PC-3 (cell line): ENCODE results near the gene CHSY3. TPM values are rescaled to one million over a fixed set of nuclear protein-coding genes. Genes with fewer than 3 reads are reported as not detected.

Experiments
- ATAC-seq: fragments of 200-7000 bp; cut with Tn5 transposase; 2 replicates; pipeline ENCODE4 v1.9.1; 2020; ENCODE audit warnings: mild to moderate bottlenecking, moderate library complexity
- BruUV-seq: library from RNA; stranded (reverse); fragments of 400-500 nt; replicated peaks from 2 replicates; lab custom pipeline; 2021; lab: Mats Ljungman, UMichigan
- CTCF ChIA-PET: fragments of 300-600 bp; sonication (Branson Sonifier 250); formaldehyde crosslinking; loops from one replicate; lab custom pipeline; 2022; ENCODE audit warnings: antibody characterized with exemption; lab: Charles Lee
- POLR2A ChIA-PET: fragments of 300-600 bp; sonication (Branson Sonifier 250); formaldehyde crosslinking; loops from one replicate; lab custom pipeline; 2022; ENCODE audit warnings: antibody characterized with exemption; ENCODE audit not compliant: unreplicated experiment; lab: Charles Lee
- DNase-seq: peaks from one replicate; pipeline ENCODE4 v3.0.0-alpha.2; 2015
- H2AFZ ChIP-seq: fragments of 300-600 bp; sonication (generic); 2 replicates; pipeline ENCODE4 v1.6.0; 2016; ENCODE audit warnings: antibody characterized with exemption, low read length
- H3F3A ChIP-seq: fragments of 300-600 bp; sonication (generic); one replicate; pipeline ENCODE4 v1.6.0; 2017; ENCODE audit warnings: antibody characterized with exemption, low read length, control low read depth, mild to moderate bottlenecking; ENCODE audit not compliant: unreplicated experiment
- H3K27ac ChIP-seq: fragments of 300-600 bp; sonication (generic); 2 replicates; pipeline ENCODE4 v1.5.1; 2016; ENCODE audit warnings: mild to moderate bottlenecking, low read length
- H3K27me3 ChIP-seq: fragments of 300-600 bp; sonication (generic); 2 replicates; pipeline ENCODE4 v1.6.1; 2016; ENCODE audit warnings: low read length, mixed read lengths
- H3K36me3 ChIP-seq: fragments of 300-600 bp; sonication (generic); 2 replicates; pipeline ENCODE4 v1.6.1; 2016; ENCODE audit warnings: low read depth, mixed run types, low read length, mixed read lengths
- H3K4me1 ChIP-seq: fragments of 300-600 bp; sonication (generic); 2 replicates; pipeline ENCODE4 v1.5.1; 2016; ENCODE audit warnings: low read length; ENCODE audit not compliant: insufficient read depth
- H3K4me2 ChIP-seq: fragments of 300-600 bp; sonication (generic); 2 replicates; pipeline ENCODE4 v1.6.0; 2016; ENCODE audit warnings: low read length
- H3K4me3 ChIP-seq: fragments of 300-600 bp; sonication (generic); 2 replicates; pipeline ENCODE4 v1.5.1; 2016; ENCODE audit warnings: mild to moderate bottlenecking, low read length, mixed read lengths
- H3K79me2 ChIP-seq: fragments of 300-600 bp; sonication (generic); 2 replicates; pipeline ENCODE4 v1.6.1; 2017; ENCODE audit warnings: low read length, mixed read lengths
- H3K9ac ChIP-seq: fragments of 300-600 bp; sonication (generic); 2 replicates; pipeline ENCODE4 v1.6.0; 2016; ENCODE audit warnings: mild to moderate bottlenecking, low read length
- H3K9me2 ChIP-seq: fragments of 300-600 bp; sonication (generic); replicated peaks from 2 replicates; pipeline ENCODE4 v1.6.1; 2016; ENCODE audit warnings: mixed run types, low read length, mixed read lengths
- H3K9me3 ChIP-seq: fragments of 300-600 bp; sonication (generic); 2 replicates; pipeline ENCODE4 v1.6.1; 2016; ENCODE audit warnings: low read length, mixed read lengths
- H4K20me1 ChIP-seq: fragments of 300-600 bp; sonication (generic); 2 replicates; pipeline ENCODE4 v1.6.1; 2016; ENCODE audit warnings: low read length, mixed read lengths
- CTCF ChIP-seq: fragments of 300-600 bp; sonication (generic); conservative IDR thresholded peaks from 2 replicates; pipeline ENCODE4 v1.5.1; 2017; ENCODE audit warnings: antibody characterized with exemption, low read depth, mild to moderate bottlenecking, low read length
- EZH2 ChIP-seq: fragments of 300-600 bp; sonication (generic); IDR thresholded peaks from one replicate; pipeline ENCODE4 v1.6.1; 2017; ENCODE audit warnings: antibody characterized with exemption, mild to moderate bottlenecking, low read length; ENCODE audit not compliant: unreplicated experiment
- EZH2phosphoT487 ChIP-seq: fragments of 300-600 bp; sonication (generic); IDR thresholded peaks from 2 replicates; pipeline ENCODE4 v1.6.1; 2018; ENCODE audit warnings: mild to moderate bottlenecking, antibody characterized with exemption, low read length, borderline replicate concordance
- intact Hi-C: fragments of 100-400 bp; cut with micrococcal nuclease; formaldehyde crosslinking; loops from 2 replicates; pipeline ENCODE4 v1.9.0; 2023
- total RNA-seq: library from RNA; depleted of rRNA; stranded (reverse); fragments of >200 nt; gene quantifications from 2 replicates; pipeline ENCODE4 v1.2.3, GENCODE V29; 2014

The CHSY3 gene
- total RNA-seq, 1 experiment from 2014 or later: 1.7 TPM

GRCh38 chr5:130002183-130002582 is 97.9 kb downstream of the CHSY3 start:
- Histone ChIP-seq H3F3A (no peaks in the 10 kb centered on the region), H3K9me2 (no peaks in the 10 kb centered on the region), H3K79me2 (no peaks in the 10 kb centered on the region), H3K9me3 (no peaks in the 10 kb centered on the region), H3K27ac (no peak overlapping the region), H3K36me3 (no peaks in the 10 kb centered on the region), H3K4me1 (no peaks in the 10 kb centered on the region), H3K9ac (no peak overlapping the region), H3K4me3 (no peak overlapping the region), H3K27me3 (no peaks in the 10 kb centered on the region), H2AFZ (no peak overlapping the region), H3K4me2 (no peak overlapping the region), H4K20me1 (no peaks in the 10 kb centered on the region)
- intact Hi-C loops: no loop called here
- CTCF ChIA-PET: no interaction called here
- TF ChIP-seq CTCF (no peak), EZH2phosphoT487 (no peak), EZH2 (no peak)
- POLR2A ChIA-PET: no interaction called here
- DNase-seq (no peak), ATAC-seq (no peak)
- BruUV-seq: no TSS peak

GRCh38 chr5:130002876-130003275 is 98.6 kb downstream of the CHSY3 start:
- ChIA-PET CTCF (no interaction called here), POLR2A (no interaction called here)
- H3K9me2 ChIP-seq: no peaks in the 10 kb centered on the region
- TF ChIP-seq EZH2phosphoT487 (no peak), CTCF (no peak), EZH2 (no peak)
- intact Hi-C loops: no loop called here
- H3K4me1 ChIP-seq: no peaks in the 10 kb centered on the region
- H3K27me3 ChIP-seq: no peaks in the 10 kb centered on the region
- H3K27ac ChIP-seq: no peak overlapping the region
- no peak overlapping the region for H3K4me3 ChIP-seq
- H3F3A ChIP-seq: no peaks in the 10 kb centered on the region
- H3K4me2 ChIP-seq: no peak overlapping the region
- H2AFZ ChIP-seq: no peak overlapping the region
- H3K9ac ChIP-seq: no peak overlapping the region
- no TSS peak for BruUV-seq
- no peaks in the 10 kb centered on the region for H3K36me3 ChIP-seq
- H3K79me2 ChIP-seq: no peaks in the 10 kb centered on the region
- DNase-seq (no peak), ATAC-seq (no peak)
- H4K20me1 ChIP-seq: no peaks in the 10 kb centered on the region
- no peaks in the 10 kb centered on the region for H3K9me3 ChIP-seq

- POLR2A ChIA-PET: no interaction called here
- no peaks in the 10 kb centered on the region for H3K27me3 ChIP-seq
Measured at GRCh38 chr5:130011986-130012385, 107.7 kb downstream of the CHSY3 start.

More at GRCh38 chr5:130011986-130012385, 107.7 kb downstream of the CHSY3 start:
- H3K4me1 ChIP-seq: no peaks in the 10 kb centered on the region
- H3K9me2 ChIP-seq: no peaks in the 10 kb centered on the region
- TF ChIP-seq EZH2: no peak
- no peak for TF ChIP-seq CTCF
- no peak for TF ChIP-seq EZH2phosphoT487
- no peaks in the 10 kb centered on the region for H3K36me3 ChIP-seq
- intact Hi-C loops: no loop called here
- CTCF ChIA-PET: no interaction called here
- no peak overlapping the region for H3K4me2 ChIP-seq
- H3K9me3 ChIP-seq: no peaks in the 10 kb centered on the region
- H3K4me3 ChIP-seq: no peak overlapping the region
- H3K79me2 ChIP-seq: no peaks in the 10 kb centered on the region
- H3F3A ChIP-seq: no peaks in the 10 kb centered on the region
- no peaks in the 10 kb centered on the region for H4K20me1 ChIP-seq
- no peak for DNase-seq
- no TSS peak for BruUV-seq
- ATAC-seq: no peak
- no peak overlapping the region for H2AFZ ChIP-seq
- no peak overlapping the region for H3K9ac ChIP-seq
- H3K27ac ChIP-seq: no peak overlapping the region
